GM19099 (cell line): ENCODE results near the gene LCNL1.

Source experiments
- POLR2A ChIP-seq: IDR thresholded peaks from 3 replicates; pipeline ENCODE4 v1.6.1; 2011; ENCODE audit warnings: low read depth; ENCODE audit not compliant: insufficient read length; ENCODE audit errors: extremely low read depth

The LCNL1 gene

GRCh38 chr9:137014776-137015539 is 32.2 kb downstream of the LCNL1 start:
- TF ChIP-seq POLR2A: no peak

- no peak for TF ChIP-seq POLR2A
Observed at GRCh38 chr9:137015540-137015930, 32.7 kb downstream of the LCNL1 start.

- TF ChIP-seq POLR2A: no peak
Observed at GRCh38 chr9:137015976-137016375, 33.2 kb downstream of the LCNL1 start.

GRCh38 chr9:137016436-137016835 is 33.6 kb downstream of the LCNL1 start:
- no peak for TF ChIP-seq POLR2A

- no peak for TF ChIP-seq POLR2A
Observed at GRCh38 chr9:137017071-137017470, 34.3 kb downstream of the LCNL1 start.

GRCh38 chr9:137017791-137018497 is 35.2 kb downstream of the LCNL1 start:
- TF ChIP-seq POLR2A: no peak

- TF ChIP-seq POLR2A: no peak
Observed at GRCh38 chr9:137018761-137019559, 36.2 kb downstream of the LCNL1 start.

GRCh38 chr9:137019891-137020683 is 37.3 kb downstream of the LCNL1 start:
- no peak for TF ChIP-seq POLR2A

GRCh38 chr9:137020771-137021567 is 38.2 kb downstream of the LCNL1 start:
- no peak for TF ChIP-seq POLR2A

- no peak for TF ChIP-seq POLR2A
Observed at GRCh38 chr9:137021568-137021978, 38.8 kb downstream of the LCNL1 start.

GRCh38 chr9:137021979-137022661 is 39.3 kb downstream of the LCNL1 start:
- TF ChIP-seq POLR2A: no peak

GRCh38 chr9:137022662-137023008 is 39.8 kb downstream of the LCNL1 start:
- no peak for TF ChIP-seq POLR2A

GRCh38 chr9:137023157-137023556 is 40.4 kb downstream of the LCNL1 start:
- no peak for TF ChIP-seq POLR2A
